HG03354 (cell line): ENCODE data around the gene THSD1.
A peak's percentile ranks its signal among the peaks of the same experiment; 100 is the strongest.
"Not testable (repeated sequence)": the region's sequence is repeated elsewhere in the genome, so short reads cannot be mapped to it uniquely, and the experiment has no call there.

Source experiments
- ATAC-seq: cut with Tn5 transposase; IDR thresholded peaks from one replicate; pipeline ENCODE4 v1.9.1; 2021; ENCODE audit warnings: mild to moderate bottlenecking; ENCODE audit not compliant: unreplicated experiment, poor library complexity, severe bottlenecking

Gene THSD1

GRCh38 chr13:52414051-52414450 is 8.1 kb upstream of the THSD1 start:
- no peak for ATAC-seq

GRCh38 chr13:52412128-52412527 is 6.2 kb upstream of the THSD1 start:
- no peak for ATAC-seq

DNA sequence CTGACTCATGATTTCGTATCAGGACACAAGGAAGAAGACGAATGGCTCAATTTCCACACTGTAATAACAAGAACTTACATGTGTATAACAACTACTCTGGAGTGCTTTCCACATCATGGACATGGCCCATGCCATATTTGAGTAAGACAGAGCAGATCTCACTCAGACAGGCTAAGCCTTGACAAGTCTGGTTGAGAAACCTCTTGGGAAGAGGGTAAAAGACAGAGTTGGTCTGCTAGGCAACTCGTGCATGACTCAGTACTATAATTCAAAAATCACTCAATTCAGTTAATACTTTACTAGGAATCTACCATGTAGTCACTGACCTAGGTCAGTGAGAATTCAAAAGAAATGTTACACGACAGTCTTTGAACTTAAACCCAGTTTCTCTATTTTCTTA is 5.7 kb upstream of the THSD1 start:
- peak; percentile 97 for ATAC-seq

- ATAC-seq, result not testable (repeated sequence)
These were observed 2.2 kb upstream of the THSD1 start for GRCh38 chr13:52408071-52408658.

GRCh38 chr13:52407436-52407835 is 1.5 kb upstream of the THSD1 start:
- not testable (repeated sequence) for ATAC-seq

- ATAC-seq, result no peak
These were observed 657 bp upstream of the THSD1 start for GRCh38 chr13:52406629-52407028.

DNA sequence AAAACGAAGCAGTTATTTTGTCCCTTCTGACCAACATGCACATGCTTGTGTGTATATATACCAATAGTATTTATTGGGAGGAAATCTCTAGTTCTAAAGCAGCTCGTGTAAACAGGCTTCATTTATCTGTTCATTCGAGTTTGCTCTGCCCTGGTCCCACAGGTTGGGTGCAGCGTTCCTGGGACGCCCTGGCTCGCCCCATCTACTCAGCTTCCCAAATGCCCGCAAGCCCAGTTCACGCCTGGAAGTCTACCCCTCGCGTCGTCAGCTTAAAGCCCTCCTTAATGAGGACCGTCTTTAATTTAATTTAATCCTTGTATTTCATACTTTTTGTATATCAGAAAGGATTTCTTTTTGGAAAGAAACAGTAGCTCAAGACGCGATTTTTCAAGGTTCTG is 604 bp downstream of the THSD1 start:
- ATAC-seq, result no peak

DNA sequence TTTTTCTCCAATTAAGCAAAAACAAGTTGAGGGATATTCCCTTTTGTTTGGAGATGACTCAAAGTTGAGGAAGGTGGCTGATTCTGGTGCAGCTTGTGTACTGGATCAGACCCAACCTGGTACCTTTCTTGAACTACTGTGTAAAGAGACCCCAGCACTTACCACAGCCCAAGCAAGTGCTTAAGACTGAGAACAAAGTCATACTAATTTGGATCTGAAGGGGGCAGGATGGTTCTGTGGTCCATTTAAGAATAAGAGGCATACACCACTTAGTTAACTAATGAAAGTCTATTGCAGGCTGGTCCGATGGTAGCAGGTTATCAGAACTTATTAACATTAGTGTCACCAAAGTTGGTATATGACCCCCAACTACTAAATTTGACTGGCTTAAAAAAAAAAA is 6.3 kb downstream of the THSD1 start:
- ATAC-seq, result no peak

- ATAC-seq, result no peak
These were observed 6.9 kb downstream of the THSD1 start for GRCh38 chr13:52399046-52399445.

DNA sequence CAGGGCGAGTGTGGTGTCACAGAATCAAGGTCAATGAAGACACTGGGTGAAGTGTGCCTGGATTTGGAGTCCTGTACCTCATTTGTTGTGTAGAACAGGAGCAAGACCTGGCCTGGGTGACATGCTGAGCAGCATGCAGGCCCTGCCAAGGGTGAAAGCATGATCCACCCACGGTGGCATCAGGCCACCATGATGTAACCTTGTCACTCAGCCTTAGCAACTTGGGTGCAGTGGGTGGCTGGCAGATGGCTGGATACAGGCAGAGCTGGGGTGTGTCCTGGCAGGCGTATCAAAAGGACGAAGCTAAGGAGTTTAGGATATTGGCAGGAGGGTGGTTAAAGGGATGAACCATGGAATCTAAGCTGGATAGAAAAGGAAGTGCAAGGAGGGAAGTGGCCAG is 10.3 kb downstream of the THSD1 start:
- no peak for ATAC-seq

DNA sequence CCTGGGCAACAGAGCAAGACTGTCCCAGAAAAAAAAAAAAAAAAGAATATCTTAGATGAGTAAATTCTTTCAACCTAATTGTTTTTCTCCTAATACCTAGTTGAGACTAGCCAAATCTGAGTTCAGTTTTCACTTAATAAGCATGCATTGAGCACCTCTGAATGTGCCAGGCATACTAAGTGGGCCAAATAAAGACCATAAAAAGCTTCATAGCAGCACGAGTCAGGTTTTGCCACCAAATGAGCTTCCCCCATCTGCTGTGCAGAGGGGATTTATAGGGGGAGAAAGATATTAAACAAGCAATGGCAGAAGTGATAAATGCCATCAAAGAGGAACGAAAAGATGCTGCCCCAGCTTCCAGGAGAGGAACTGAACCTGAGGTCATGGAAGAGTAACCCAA is 11.4 kb downstream of the THSD1 start:
- ATAC-seq, result no peak

DNA sequence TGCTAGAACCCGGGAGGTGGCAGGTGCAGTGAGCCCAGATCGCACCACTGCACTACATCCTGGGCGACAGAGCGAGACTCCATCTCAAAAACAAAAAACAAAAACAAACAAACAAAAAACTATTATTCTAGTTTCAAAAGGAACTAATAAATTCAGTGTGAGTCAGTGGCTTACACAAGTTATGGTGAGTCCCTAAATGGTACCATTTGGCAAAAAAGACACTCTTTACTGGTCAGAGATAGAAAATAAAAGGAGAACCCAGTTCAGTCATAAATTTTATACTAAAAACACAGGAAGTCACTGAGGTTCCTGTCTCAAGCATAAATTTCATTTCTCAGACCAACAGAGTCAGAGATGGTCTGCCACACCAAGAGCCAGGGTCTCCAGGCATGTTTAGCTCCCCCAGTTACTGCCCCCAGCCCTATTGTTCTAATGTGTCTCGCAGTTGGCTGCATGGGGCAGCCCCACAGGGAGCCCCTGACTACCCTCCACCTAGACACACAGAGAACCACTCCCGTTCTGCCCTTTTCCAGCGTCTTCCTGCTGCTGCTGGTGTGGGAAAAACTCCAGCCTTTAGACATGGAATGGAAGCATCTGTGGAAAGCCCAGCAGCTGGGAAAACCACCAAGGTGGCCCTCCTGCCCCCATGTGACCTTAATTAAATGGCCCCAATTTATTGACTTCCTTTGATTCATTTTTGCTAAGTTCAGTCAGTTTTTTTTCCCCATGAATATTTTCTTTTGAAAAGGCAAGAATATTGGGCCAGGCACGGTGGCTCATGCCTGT is 12.2 kb downstream of the THSD1 start:
- no peak for ATAC-seq

DNA sequence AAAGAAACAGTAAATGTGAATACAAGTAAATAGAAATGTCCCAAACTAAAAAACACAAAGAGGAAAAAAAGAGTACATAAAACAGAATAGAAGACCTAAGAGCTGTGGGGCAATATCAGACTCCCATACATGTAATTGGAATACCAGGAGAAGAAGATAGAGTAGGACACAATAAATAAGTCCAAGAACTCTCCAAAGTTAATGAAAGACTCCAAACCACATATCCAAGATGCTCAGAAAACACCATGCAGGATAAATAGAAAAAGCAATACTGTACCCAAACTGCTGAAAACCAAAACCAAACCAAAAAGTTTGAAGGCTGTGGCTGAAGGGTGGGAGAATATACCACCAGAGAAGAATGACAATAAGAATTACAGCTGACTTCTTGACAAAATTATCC is 18.3 kb downstream of the THSD1 start:
- no peak for ATAC-seq

- ATAC-seq, result no peak
These were observed 20.1 kb downstream of the THSD1 start for GRCh38 chr13:52385870-52386269.

- ATAC-seq, result no peak
These were observed 22.6 kb downstream of the THSD1 start for GRCh38 chr13:52383366-52383765.

GRCh38 chr13:52378312-52378711 is 27.7 kb downstream of the THSD1 start:
- ATAC-seq, result no peak

DNA sequence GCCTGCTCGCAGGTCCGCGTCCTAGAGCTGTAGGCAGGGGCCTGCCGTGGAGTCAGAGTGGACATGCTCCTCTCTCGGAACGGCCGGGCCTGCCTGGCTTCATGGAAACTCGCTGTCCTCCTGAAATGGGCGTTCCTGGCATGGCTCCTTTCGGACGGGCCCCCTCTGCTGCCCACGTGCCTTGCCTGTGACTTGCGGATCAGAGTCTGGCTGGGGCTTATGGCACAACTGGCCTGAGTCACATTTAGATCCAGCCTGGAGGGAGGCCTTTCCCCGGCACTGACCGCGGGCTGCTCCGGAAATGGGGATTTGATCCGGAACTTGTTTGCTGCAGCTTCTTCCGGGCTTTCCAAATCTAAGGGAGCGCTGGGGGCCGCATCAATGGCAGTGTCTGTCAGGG is 28.1 kb downstream of the THSD1 start:
- ATAC-seq, result no peak

DNA sequence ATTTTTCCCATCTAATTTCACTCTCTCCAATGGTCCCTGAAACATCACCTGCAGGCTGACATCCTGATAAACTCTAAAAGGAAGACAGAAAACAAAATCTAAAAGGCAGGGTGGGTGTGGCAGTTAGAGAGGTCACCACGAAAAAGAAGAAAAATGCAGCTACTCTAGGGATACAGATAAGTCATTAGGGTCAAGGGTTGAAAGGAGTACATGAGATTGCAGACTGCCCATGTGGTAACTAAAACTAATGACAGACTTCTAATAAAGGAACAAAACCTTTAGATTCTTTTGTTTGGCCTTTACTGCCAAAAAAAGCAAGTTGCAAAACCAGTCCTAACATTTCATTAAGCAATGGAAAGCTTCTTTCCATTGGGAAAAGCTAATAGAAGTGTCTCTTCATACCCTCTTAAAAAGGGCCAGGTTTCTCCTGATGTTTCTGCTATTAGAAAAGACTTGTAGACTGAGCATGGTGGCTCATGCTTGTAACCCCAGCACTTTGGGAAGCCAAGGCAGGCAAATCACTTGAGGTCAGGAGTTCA is 31.0 kb downstream of the THSD1 start:
- no peak for ATAC-seq

DNA sequence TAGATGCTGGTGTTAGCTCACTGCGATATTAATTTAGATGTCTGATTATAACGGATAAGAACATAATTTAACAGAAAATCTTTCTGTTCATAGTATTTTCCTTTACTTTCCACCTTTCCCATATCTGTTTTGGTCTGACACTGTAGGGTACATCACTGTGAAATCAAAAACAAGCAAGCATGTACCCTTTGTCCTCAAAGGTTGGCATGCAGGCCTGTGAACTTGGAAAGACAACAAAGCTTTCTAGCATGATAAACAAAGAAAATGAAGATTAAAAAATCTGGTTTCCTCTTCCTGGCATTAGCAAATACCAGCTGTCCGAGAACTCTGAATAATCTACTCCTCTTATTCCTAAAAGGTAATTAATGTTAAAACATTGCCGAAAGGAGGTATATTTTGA is 31.6 kb downstream of the THSD1 start:
- no peak for ATAC-seq

DNA sequence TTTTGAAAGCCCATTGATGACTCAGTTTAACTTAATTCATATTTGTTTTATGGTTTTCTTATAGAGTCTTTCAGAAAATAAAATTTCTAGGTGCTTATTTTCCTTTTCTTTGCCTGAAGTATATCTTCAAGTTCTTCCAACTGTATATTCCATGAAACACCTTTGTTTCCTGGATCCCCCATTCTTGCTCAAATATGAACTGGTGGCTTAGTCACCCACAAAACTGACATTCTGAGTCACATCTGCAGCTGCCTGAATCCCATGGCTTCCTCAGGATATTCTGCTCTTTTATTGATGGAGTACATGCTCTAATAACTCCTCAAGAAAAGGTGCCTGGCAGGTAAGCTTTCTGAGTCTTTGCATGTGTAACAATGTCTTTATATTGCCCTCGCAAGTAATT is 32.7 kb downstream of the THSD1 start:
- ATAC-seq, result not testable (repeated sequence)

GRCh38 chr13:52371736-52372247 is 34.2 kb downstream of the THSD1 start:
- ATAC-seq, result no peak
